Spleen (tissue), 7 donors: ENCODE data around the gene CHCHD3.

Experiments used
- POLR2A ChIP-seq, 3 donors: fragments of 450-650 bp; IDR thresholded peaks; one replicate each; pipeline ENCODE4 v1.5.1; 2017; ENCODE audit warnings: antibody characterized with exemption in 3 of 3, mild to moderate bottlenecking in 1 of 3
- TF ChIP-seq, protein P1 (sequence below), 11 experiments: fragments of 200-600 bp in 7 of 11; fragments of 450-650 bp in 4 of 11; sonication (generic) in 4 of 11; IDR thresholded peaks in 8 of 11; conservative IDR thresholded peaks in 3 of 11; 1 replicate in 7 of 11; 2 replicates in 4 of 11; pipeline versions ENCODE4 v1.4.0 to v1.8.0; 2016 to 2021; ENCODE audit warnings: antibody characterized with exemption in 11 of 11, inconsistent platforms in 4 of 11, mild to moderate bottlenecking in 1 of 11
- donor health status: DM: no; HTN: no; CAD: no; lungs with moderate emphysema.
- donor health status: DM: no; HTN: no; CAD: no.
- donor health status: DM: no; HTN: no; CAD: no.

DNA sequence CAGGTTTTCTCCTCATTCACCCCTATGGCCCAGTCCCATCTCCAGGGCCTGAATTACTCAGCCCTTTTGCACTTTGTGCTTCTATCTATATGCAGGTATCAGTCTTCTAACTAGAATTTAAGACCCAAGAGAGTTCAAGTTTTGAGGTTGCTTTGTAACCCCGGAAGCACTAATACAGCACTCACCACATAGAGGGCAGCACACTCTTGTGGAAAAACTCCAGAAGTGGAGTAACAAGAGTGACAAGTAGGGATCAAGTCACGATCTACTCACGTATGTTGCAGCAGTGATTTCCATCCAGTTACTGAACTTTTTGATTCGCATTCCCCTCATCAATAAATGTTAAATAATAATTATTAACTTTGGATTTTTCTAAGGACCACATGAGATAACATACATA lies 151.0 kb downstream of the CHCHD3 start:
- no peak for TF ChIP-seq POLR2A (IDR thresholded peaks at IDR 0.05)
- TF ChIP-seq, protein P1, sequence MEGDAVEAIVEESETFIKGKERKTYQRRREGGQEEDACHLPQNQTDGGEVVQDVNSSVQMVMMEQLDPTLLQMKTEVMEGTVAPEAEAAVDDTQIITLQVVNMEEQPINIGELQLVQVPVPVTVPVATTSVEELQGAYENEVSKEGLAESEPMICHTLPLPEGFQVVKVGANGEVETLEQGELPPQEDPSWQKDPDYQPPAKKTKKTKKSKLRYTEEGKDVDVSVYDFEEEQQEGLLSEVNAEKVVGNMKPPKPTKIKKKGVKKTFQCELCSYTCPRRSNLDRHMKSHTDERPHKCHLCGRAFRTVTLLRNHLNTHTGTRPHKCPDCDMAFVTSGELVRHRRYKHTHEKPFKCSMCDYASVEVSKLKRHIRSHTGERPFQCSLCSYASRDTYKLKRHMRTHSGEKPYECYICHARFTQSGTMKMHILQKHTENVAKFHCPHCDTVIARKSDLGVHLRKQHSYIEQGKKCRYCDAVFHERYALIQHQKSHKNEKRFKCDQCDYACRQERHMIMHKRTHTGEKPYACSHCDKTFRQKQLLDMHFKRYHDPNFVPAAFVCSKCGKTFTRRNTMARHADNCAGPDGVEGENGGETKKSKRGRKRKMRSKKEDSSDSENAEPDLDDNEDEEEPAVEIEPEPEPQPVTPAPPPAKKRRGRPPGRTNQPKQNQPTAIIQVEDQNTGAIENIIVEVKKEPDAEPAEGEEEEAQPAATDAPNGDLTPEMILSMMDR (IDR thresholded peaks at IDR 0.05 in 8 of 11, conservative IDR thresholded peaks at IDR 0.05 in 3 of 11): peak in 1 of 11 experiments; percentile 15
